Stimulated activated CD8-positive, alpha-beta memory T cell treated with anti-CD3 and anti-CD28 coated beads, Interleukin-7, amount 100 ng/mL, for 4 hours (primary cell): ENCODE measurements around the gene RNF11.
"Not testable (repeated sequence)": the region's sequence is repeated elsewhere in the genome, so short reads cannot be mapped to it uniquely, and the experiment has no call there.

Source experiments
- DNase-seq, 2 donors: peaks; one replicate each; pipeline ENCODE4 v3.0.0-alpha.2; 2020; ENCODE audit warnings: low read depth in 2 of 2

Gene RNF11

GRCh38 chr1:51235673-51236530 lies at the start of gene RNF11:
Gene RNF11, plus strand, starts transcription at chr1:51236273. Its CDS starts 484 bp downstream, at chr1:51236757.
- DNase-seq = peak; percentile 71 to 91

- no peak for DNase-seq
Observed at GRCh38 chr1:51188230-51188629, 47.8 kb upstream of the RNF11 start.

GRCh38 chr1:51189421-51190073 lies 46.5 kb upstream of the RNF11 start:
- peak in 1 of 2 donors; percentile 1 for DNase-seq

GRCh38 chr1:51190961-51191360 lies 45.1 kb upstream of the RNF11 start:
- no peak for DNase-seq

GRCh38 chr1:51192213-51192843 lies 43.7 kb upstream of the RNF11 start:
- DNase-seq = peak in 1 of 2 donors; percentile 8

- no peak for DNase-seq
Observed at GRCh38 chr1:51193564-51193963, 42.5 kb upstream of the RNF11 start.

- DNase-seq = no peak
Observed at GRCh38 chr1:51203121-51203873, 32.8 kb upstream of the RNF11 start.

GRCh38 chr1:51203874-51204245 lies 32.2 kb upstream of the RNF11 start:
- no peak for DNase-seq

GRCh38 chr1:51210055-51210454 lies 26.0 kb upstream of the RNF11 start:
- no peak for DNase-seq

- DNase-seq = no peak
Observed at GRCh38 chr1:51210676-51211075, 25.4 kb upstream of the RNF11 start.

GRCh38 chr1:51214615-51215131 lies 21.4 kb upstream of the RNF11 start:
- no peak for DNase-seq

GRCh38 chr1:51215169-51215568 lies 20.9 kb upstream of the RNF11 start:
- no peak for DNase-seq

GRCh38 chr1:51216631-51217030 lies 19.4 kb upstream of the RNF11 start:
- no peak for DNase-seq

- DNase-seq = no peak
Observed at GRCh38 chr1:51217101-51217500, 19.0 kb upstream of the RNF11 start.

GRCh38 chr1:51218570-51218969 lies 17.5 kb upstream of the RNF11 start:
- DNase-seq = no peak

GRCh38 chr1:51219022-51219421 lies 17.1 kb upstream of the RNF11 start:
- no peak for DNase-seq

GRCh38 chr1:51221529-51221928 lies 14.5 kb upstream of the RNF11 start:
- not testable (repeated sequence) for DNase-seq

- no peak for DNase-seq
Observed at GRCh38 chr1:51222136-51222787, 13.8 kb upstream of the RNF11 start.

- no peak for DNase-seq
Observed at GRCh38 chr1:51222809-51223208, 13.3 kb upstream of the RNF11 start.

- DNase-seq = no peak
Observed at GRCh38 chr1:51224255-51224654, 11.8 kb upstream of the RNF11 start.
